Mesodermal cell (in vitro differentiated cells): ENCODE results near the gene NKAPL.

Experiments used
- H3K27ac ChIP-seq: 2 replicates; pipeline ENCODE4 v1.7.0; 2013; ENCODE audit warnings: mild to moderate bottlenecking, low read depth, low read length, moderate library complexity; ENCODE audit not compliant: severe bottlenecking
- H3K36me3 ChIP-seq: 2 replicates; pipeline ENCODE4 v1.7.1; 2013; ENCODE audit warnings: mild to moderate bottlenecking, low read length, moderate library complexity; ENCODE audit not compliant: control insufficient read depth, insufficient read depth
- H3K4me1 ChIP-seq: one replicate; pipeline ENCODE4 v1.7.1; 2013; ENCODE audit warnings: mild to moderate bottlenecking, low read length; ENCODE audit not compliant: insufficient read depth, control insufficient read depth, poor library complexity, severe bottlenecking
- H3K4me3 ChIP-seq: 2 replicates; pipeline ENCODE4 v1.7.0; 2013; ENCODE audit warnings: low read length, control low read depth, mild to moderate bottlenecking; ENCODE audit not compliant: insufficient read depth, poor library complexity, severe bottlenecking; ENCODE audit errors: extremely low read depth
- H3K9me3 ChIP-seq: 2 replicates; pipeline ENCODE4 v1.7.1; 2013; ENCODE audit warnings: mild to moderate bottlenecking, low read length, moderate library complexity; ENCODE audit not compliant: control insufficient read depth
- WGBS, 2 experiments: methylation state at CpG; one replicate each; pipeline ENCODE4 v1.1.5; 2013; ENCODE audit warnings: missing lambda C conversion rate in 2 of 2; ENCODE audit not compliant: insufficient coverage in 2 of 2; 5-methylcytosine and 5-hydroxymethylcytosine counted together

The NKAPL gene

DNA sequence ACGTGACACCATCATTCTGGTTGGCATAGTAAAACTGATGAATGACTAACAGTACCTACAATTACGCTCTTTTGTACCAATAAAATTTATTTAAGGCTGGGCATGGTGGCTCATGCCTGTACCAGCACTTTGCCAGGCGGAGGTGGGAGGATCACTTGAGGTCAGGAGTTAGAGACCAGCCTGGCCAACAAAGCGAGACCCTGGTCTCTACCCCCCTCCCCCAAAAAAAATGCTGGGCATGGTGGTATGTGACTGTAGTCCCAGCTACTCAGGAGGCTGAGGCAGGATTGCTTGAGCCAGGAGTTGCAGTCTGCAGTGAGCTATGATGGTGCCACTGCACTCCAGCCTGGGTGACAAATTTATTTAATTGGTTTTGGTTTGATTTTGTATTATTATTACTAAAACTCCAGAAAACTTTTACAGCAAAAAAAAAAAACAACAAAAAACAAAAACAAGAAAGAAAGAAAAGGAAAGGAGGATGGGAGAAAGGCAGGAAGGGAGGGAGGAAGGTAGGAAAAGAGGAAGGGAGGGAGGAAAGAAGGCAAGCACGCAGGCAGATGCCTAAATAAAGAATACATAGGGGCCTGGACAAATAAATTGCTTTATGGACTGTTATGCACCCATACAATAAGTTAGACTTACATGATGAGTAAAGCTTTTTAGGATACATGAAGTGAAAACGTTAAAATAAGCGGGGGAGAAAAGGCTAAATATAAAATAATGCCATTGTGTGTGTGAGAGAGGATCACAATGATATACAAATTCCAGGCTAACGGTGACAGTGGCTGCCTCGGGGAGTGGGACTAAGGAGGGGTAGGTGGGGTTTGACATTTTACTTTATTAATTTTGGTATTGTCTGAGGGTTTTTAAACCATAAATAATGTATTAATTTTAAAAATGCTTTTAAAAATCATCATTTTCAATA, 34.7 kb upstream of the NKAPL start:
- Histone ChIP-seq H3K27ac (peak overlapping the region; percentile 78), H3K4me3 (peak overlapping the region; percentile 69), H3K4me1 (peaks cover 4% of the 10 kb centered on the region), H3K36me3 (peaks cover 27% of the 10 kb centered on the region), H3K9me3 (no peaks in the 10 kb centered on the region)
- 59 to 76% methylated on average over 4 of the region's 9 CpGs for WGBS, 2 experiments

DNA sequence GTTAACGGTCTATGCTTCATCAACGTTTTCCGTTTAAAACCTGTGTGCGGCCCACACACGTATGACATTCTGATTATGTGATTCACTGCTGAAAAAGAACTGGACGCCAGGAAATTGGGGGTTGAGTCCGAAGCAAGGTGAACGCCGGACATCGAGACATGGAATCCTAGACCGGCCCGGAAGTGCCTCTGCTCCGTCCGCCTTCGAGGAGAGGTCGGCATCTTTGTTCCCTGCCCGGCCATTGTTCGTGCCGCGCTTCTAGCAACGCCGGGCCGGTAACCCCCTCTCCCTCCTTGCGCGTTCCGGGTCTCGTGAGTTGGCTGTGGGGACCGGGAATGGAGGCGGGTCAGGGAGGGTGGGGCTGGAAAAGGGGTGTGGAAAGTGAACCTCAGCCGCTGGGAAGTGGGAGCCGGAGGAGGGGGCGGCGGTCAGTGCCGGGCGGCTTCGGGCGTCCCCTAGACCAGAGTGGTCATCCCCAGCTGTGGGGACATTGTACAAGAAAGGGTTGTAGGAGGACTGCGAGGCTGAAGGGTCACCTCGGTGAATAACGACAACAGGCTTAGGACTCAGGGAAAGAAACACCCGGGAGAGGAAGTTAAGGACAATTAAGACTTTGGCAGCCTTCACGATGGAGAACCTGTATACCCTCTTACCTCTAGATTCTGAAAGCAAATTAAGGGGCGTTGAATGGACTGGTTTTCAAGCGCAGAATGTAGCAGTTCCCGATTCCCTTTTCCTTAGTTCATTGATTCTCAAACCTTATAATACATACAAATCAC, 33.9 kb upstream of the NKAPL start, which contains the start of gene ZSCAN9:
Gene ZSCAN9 (plus strand): TSS at position 220 of the 779 bp plus-strand sequence. CDS start 1,810 bp downstream, outside the sequence.
- H3K36me3 ChIP-seq = peaks cover 36% of the 10 kb centered on the region
- peaks cover 4% of the 10 kb centered on the region for H3K4me1 ChIP-seq
- no peaks in the 10 kb centered on the region for H3K9me3 ChIP-seq
- H3K27ac ChIP-seq = peak within 1 kb of the TSS; percentile 78
- H3K4me3 ChIP-seq = peak within 1 kb of the TSS; percentile 69
- 0 to 1% methylated on average over 34 to 39 of the region's 45 CpGs for WGBS, 2 experiments

GRCh38 chr6:28226460-28226859, 32.6 kb upstream of the NKAPL start:
- WGBS, 2 experiments = 90% methylated on average over 1 of the region's 2 CpGs; no CpG with 5 or more reads in 1 of the 2 experiments
- Histone ChIP-seq H3K4me1 (no peaks in the 10 kb centered on the region), H3K27ac (no peak overlapping the region), H3K9me3 (no peaks in the 10 kb centered on the region), H3K36me3 (peaks cover 48% of the 10 kb centered on the region), H3K4me3 (peak overlapping the region; percentile 69)

- Histone ChIP-seq H3K36me3 (peaks cover 94% of the 10 kb centered on the region), H3K9me3 (no peaks in the 10 kb centered on the region), H3K4me1 (no peaks in the 10 kb centered on the region), H3K27ac (no peak overlapping the region), H3K4me3 (no peak overlapping the region)
- 99 to 100% methylated on average over 7 to 10 of the region's 11 CpGs for WGBS, 2 experiments
Measured at GRCh38 chr6:28232785-28233184, 26.3 kb upstream of the NKAPL start.

DNA sequence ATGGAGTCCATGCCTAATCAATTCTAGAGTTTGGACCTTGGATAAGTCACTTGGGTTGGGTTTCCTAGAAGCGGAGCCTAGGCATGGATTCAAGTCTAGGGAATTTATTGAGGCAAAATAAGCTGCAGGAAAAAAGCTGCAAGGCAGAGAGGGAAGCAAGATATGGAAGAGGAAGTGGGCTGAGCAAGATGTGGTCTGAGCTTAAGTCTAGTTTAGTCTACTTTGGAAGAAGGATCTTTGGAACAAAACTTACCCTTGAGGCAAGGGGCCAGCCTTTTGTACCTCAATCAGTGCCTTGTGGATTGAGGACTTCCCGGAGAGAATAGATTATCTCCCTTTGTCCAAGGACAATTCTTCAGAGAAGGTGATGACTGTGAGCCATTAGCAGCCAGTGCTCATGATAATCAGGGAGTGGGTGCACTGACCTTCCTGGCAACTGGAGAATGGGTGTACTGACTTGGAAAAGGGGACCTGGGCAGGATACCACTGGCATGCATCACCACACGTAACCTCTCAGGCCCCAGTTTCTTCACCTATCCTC, 23.1 kb upstream of the NKAPL start:
- Histone ChIP-seq H3K36me3 (peaks cover 74% of the 10 kb centered on the region), H3K9me3 (no peaks in the 10 kb centered on the region), H3K4me3 (no peak overlapping the region), H3K4me1 (no peaks in the 10 kb centered on the region), H3K27ac (no peak overlapping the region)
- WGBS, 2 experiments = 90 to 100% methylated on average over 2 to 3 of the region's 3 CpGs

GRCh38 chr6:28239636-28240035, 19.5 kb upstream of the NKAPL start:
- Histone ChIP-seq H3K9me3 (no peaks in the 10 kb centered on the region), H3K4me3 (no peak overlapping the region), H3K4me1 (no peaks in the 10 kb centered on the region), H3K36me3 (peaks cover 45% of the 10 kb centered on the region), H3K27ac (no peak overlapping the region)
- no CpG with 5 or more reads among the region's 1 CpG for WGBS, 2 experiments

DNA sequence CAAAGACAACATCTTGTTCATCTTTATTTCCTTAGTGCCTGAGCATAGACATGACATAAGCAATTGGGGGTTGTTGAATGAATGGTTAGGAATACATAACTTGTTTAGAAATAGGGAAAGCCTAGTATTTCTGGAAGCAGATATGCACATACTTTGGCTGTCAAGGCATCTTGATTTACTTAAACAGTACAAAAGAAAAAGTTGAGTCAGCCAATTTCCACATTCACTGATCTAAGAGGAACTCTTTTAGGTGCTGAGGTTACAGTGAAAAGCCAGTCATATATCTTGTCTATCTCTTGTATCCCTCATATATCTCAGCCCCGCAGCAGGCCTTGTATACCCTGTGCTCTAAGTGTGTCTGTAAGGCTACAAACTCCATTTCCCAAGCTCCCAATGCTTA, 18.6 kb upstream of the NKAPL start:
- peaks cover 46% of the 10 kb centered on the region for H3K36me3 ChIP-seq
- H3K27ac ChIP-seq = no peak overlapping the region
- no peaks in the 10 kb centered on the region for H3K9me3 ChIP-seq
- no peaks in the 10 kb centered on the region for H3K4me1 ChIP-seq
- WGBS, 2 experiments = no CpG with 5 or more reads among the region's 1 CpG
- no peak overlapping the region for H3K4me3 ChIP-seq

GRCh38 chr6:28243946-28244345, 15.2 kb upstream of the NKAPL start:
- 100% methylated on average over 1 of the region's 3 CpGs; no CpG with 5 or more reads in 1 of the 2 experiments for WGBS, 2 experiments
- H3K27ac ChIP-seq = no peak overlapping the region
- H3K9me3 ChIP-seq = no peaks in the 10 kb centered on the region
- no peaks in the 10 kb centered on the region for H3K4me1 ChIP-seq
- H3K36me3 ChIP-seq = peaks cover 46% of the 10 kb centered on the region
- H3K4me3 ChIP-seq = no peak overlapping the region

GRCh38 chr6:28245206-28245941, 13.7 kb upstream of the NKAPL start:
- H3K4me1 ChIP-seq = no peaks in the 10 kb centered on the region
- no peak overlapping the region for H3K4me3 ChIP-seq
- H3K36me3 ChIP-seq = peaks cover 45% of the 10 kb centered on the region
- no peaks in the 10 kb centered on the region for H3K9me3 ChIP-seq
- H3K27ac ChIP-seq = no peak overlapping the region
- WGBS, 2 experiments = 90 to 96% methylated on average over 4 to 5 of the region's 6 CpGs

DNA sequence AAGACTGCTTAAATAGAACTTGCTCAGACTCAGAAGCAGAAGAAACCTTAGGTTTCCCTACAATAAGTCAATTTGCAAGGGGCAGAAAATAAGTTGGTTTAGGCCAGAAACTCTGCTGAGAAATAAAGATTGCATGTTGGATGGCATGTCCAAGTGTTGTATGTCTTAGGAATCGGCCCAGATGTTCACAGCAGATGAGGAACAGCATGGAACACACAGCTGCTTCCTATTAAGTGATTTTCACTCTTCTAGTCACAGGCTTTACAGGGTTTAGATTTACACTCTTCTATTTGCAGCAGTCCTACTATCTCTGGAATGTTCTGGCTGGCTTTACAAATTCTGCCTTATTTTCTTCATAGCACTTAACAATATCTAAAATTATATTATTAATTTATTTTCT, 10.2 kb upstream of the NKAPL start:
- 83 to 100% methylated on average over 1 of the region's 1 CpG for WGBS, 2 experiments
- Histone ChIP-seq H3K36me3 (peaks cover 43% of the 10 kb centered on the region), H3K27ac (no peak overlapping the region), H3K9me3 (no peaks in the 10 kb centered on the region), H3K4me1 (peaks cover 6% of the 10 kb centered on the region), H3K4me3 (no peak overlapping the region)
